Measurements from ENCODE around the gene ZNF420.
"Not testable (repeated sequence)": the region's sequence is repeated elsewhere in the genome, so short reads cannot be mapped to it uniquely, and the experiment has no call there.

Gene ZNF420

GRCh38 chr19:37098570-37098969 is 20.3 kb downstream of the ZNF420 start (continued):
- TF ChIP-seq ZNF777 (tag by site-specific recombination; IDR thresholded peaks at IDR 0.05; ENCODE audit: borderline replicate concordance), result no peak
- TF ChIP-seq, protein P1, sequence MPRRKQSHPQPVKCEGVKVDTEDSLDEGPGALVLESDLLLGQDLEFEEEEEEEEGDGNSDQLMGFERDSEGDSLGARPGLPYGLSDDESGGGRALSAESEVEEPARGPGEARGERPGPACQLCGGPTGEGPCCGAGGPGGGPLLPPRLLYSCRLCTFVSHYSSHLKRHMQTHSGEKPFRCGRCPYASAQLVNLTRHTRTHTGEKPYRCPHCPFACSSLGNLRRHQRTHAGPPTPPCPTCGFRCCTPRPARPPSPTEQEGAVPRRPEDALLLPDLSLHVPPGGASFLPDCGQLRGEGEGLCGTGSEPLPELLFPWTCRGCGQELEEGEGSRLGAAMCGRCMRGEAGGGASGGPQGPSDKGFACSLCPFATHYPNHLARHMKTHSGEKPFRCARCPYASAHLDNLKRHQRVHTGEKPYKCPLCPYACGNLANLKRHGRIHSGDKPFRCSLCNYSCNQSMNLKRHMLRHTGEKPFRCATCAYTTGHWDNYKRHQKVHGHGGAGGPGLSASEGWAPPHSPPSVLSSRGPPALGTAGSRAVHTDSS (tag by site-specific recombination; IDR thresholded peaks at IDR 0.05), result no peak
- no peak for TF ChIP-seq ZNF335 (tag by site-specific recombination; conservative IDR thresholded peaks at IDR 0.05)

GRCh38 chr19:37104135-37104534 is 25.9 kb downstream of the ZNF420 start:
- H3K4me1 ChIP-seq (ENCODE audit: control insufficient read depth, insufficient read depth, low read length); H3K4me3 ChIP-seq (ENCODE audit: low read depth, low read length); CTCF ChIA-PET; POLR2A ChIA-PET; H3K27ac ChIP-seq (ENCODE audit: extremely low read depth, low read depth, low read length): not testable (repeated sequence)
- Histone ChIP-seq H3K9me3 (ENCODE audit: control insufficient read depth, insufficient read depth, low read depth, low read length) (peaks cover 22% of the 10 kb centered on the region), H3K36me3 (ENCODE audit: control insufficient read depth in 2 of 2, insufficient read depth in 1 of 2, low read length in 2 of 2) (peaks cover 51 to 67% of the 10 kb centered on the region in 2 experiments)
- TF ChIP-seq ZNF146 (tag by site-specific recombination; IDR thresholded peaks at IDR 0.05), result peak; percentile 94
- TF ChIP-seq, protein P2, sequence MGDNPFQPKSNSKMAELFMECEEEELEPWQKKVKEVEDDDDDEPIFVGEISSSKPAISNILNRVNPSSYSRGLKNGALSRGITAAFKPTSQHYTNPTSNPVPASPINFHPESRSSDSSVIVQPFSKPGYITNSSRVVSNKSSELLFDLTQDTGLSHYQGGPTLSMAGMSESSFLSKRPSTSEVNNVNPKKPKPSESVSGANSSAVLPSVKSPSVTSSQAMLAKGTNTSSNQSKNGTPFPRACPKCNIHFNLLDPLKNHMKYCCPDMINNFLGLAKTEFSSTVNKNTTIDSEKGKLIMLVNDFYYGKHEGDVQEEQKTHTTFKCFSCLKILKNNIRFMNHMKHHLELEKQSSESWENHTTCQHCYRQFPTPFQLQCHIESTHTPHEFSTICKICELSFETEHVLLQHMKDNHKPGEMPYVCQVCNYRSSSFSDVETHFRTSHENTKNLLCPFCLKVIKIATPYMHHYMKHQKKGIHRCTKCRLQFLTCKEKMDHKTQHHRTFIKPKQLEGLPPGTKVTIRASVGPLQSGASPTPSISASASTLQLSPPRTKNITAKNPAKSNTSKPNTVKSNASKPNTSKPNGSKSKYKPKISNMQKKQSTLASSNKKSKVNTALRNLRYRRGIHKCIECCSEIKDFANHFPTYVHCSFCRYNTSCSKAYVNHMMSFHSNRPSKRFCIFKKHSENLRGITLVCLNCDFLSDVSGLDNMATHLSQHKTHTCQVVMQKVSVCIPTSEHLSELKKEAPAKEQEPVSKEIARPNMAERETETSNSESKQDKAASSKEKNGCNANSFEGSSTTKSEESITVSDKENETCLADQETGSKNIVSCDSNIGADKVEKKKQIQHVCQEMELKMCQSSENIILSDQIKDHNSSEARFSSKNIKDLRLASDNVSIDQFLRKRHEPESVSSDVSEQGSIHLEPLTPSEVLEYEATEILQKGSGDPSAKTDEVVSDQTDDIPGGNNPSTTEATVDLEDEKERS (tag by site-specific recombination; IDR thresholded peaks at IDR 0.05), result peak; percentile 17; the same call in 1 of the 2 replicates

- peak; percentile 46 for TF ChIP-seq ZNF654 (tag by site-specific recombination; IDR thresholded peaks at IDR 0.05; ENCODE audit: low read depth)
- Histone ChIP-seq H3K36me3 (ENCODE audit: control insufficient read depth in 2 of 2, insufficient read depth in 1 of 2, low read length in 2 of 2) (peaks cover 16 to 83% of the 10 kb centered on the region in 2 experiments), H3K9me3 (ENCODE audit: control insufficient read depth, insufficient read depth, low read depth, low read length) (peaks cover 36% of the 10 kb centered on the region)
- H3K4me3 ChIP-seq (ENCODE audit: low read depth, low read length); POLR2A ChIA-PET; H3K27ac ChIP-seq (ENCODE audit: extremely low read depth, low read depth, low read length); H3K4me1 ChIP-seq (ENCODE audit: control insufficient read depth, insufficient read depth, low read length): not testable (repeated sequence)
- CTCF ChIA-PET, result interaction anchor here (1.2 kb wide), 2 partner anchors 29 to 195 kb away, joined by 3 to 4 read pairs; no protein-coding TSS in a partner anchor
Measured at GRCh38 chr19:37111753-37112152, 33.5 kb downstream of the ZNF420 start.

DNA sequence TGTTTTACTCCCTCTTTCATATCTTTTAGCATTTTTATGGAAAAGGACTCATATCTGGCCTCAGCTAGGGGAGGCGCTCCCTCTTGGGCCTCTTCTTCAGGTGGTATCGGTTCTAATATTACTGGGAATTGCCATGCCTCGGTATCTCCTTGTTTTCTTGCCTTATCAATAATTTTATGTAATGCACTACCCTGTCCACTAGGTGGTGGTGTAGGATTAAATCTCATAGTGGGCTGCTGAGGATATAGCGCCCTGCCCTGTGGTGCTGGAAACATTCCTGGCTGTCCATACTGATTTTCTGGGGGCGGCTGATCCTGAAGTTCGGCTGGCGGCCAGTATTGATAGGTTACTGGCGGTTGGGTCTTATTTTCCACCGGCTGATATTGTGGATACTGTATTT is 35.8 kb downstream of the ZNF420 start:
- Histone ChIP-seq H3K4me1 (ENCODE audit: control insufficient read depth, insufficient read depth, low read length) (no peaks in the 10 kb centered on the region), H3K27ac (ENCODE audit: extremely low read depth, low read depth, low read length) (no peak overlapping the region), H3K4me3 (ENCODE audit: low read depth, low read length) (no peak overlapping the region), H3K9me3 (ENCODE audit: control insufficient read depth, insufficient read depth, low read depth, low read length) (peaks cover 30% of the 10 kb centered on the region), H3K36me3 (ENCODE audit: control insufficient read depth in 2 of 2, insufficient read depth in 1 of 2, low read length in 2 of 2) (peaks cover 10 to 60% of the 10 kb centered on the region in 2 experiments)
- TF ChIP-seq ZSCAN18 (tag by site-specific recombination; IDR thresholded peaks at IDR 0.05) (no peak), SCRT1 (tag by site-specific recombination; IDR thresholded peaks at IDR 0.05; ENCODE audit: borderline replicate concordance) (no peak), ZNF132 (tag by site-specific recombination; IDR thresholded peaks at IDR 0.05; ENCODE audit: borderline replicate concordance) (no peak), ZNF654 (tag by site-specific recombination; IDR thresholded peaks at IDR 0.05; ENCODE audit: low read depth) (peak; percentile 33), ZNF292 (tag by site-specific recombination; IDR thresholded peaks at IDR 0.05; ENCODE audit: borderline replicate concordance, low read depth) (no peak)
- ChIA-PET CTCF (no interaction called here), POLR2A (no interaction called here)
